ENCODE data around the gene DSE.

Gene DSE

DNA sequence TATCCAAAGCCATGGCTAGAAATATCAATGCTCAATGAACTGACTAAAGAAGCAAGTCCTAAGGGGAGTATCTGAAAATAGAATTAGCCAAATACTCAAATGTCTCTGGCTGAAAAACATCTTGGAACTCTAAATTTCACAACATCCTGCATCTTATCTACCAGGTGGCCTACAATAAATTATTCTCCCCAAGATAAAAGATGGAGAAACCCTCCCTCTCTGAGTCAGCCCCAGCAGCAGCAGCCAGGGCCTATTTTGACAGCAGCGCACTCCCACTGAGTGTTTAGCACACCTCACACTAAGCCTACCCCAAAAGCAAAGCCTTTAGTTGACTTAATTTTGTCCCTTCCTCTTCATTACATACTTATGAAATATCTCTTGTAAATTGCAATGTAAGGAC, 96.3 kb downstream of the DSE start:
- no peak for DNase-seq
- Mint-ChIP-seq H3K4me1 (peaks cover 10% of the 10 kb centered on the region), H3K36me3 (ENCODE audit: low read depth) (no peaks in the 10 kb centered on the region), H3K27ac (no peak overlapping the region), H3K4me3 (no peak overlapping the region), H3K9me3 (no peaks in the 10 kb centered on the region), H3K27me3 (ENCODE audit: low read depth, poor library complexity) (peaks cover 38% of the 10 kb centered on the region)
- TF ChIP-seq CTCF (IDR thresholded peaks at IDR 0.05), result no peak

- Mint-ChIP-seq H3K36me3 (ENCODE audit: low read depth) (no peaks in the 10 kb centered on the region), H3K4me1 (peaks cover 11% of the 10 kb centered on the region), H3K27me3 (ENCODE audit: low read depth, poor library complexity) (peaks cover 38% of the 10 kb centered on the region), H3K9me3 (no peaks in the 10 kb centered on the region), H3K27ac (no peak overlapping the region), H3K4me3 (no peak overlapping the region)
- no peak for DNase-seq
- no peak for TF ChIP-seq CTCF (IDR thresholded peaks at IDR 0.05)
These were observed 96.8 kb downstream of the DSE start for GRCh38 chr6:116467514-116467913.

GRCh38 chr6:116468293-116468692, 97.5 kb downstream of the DSE start:
- peaks cover 7% of the 10 kb centered on the region for H3K4me1 Mint-ChIP-seq
- no peak overlapping the region for H3K4me3 Mint-ChIP-seq
- no peaks in the 10 kb centered on the region for H3K36me3 Mint-ChIP-seq (ENCODE audit: low read depth)
- no peaks in the 10 kb centered on the region for H3K9me3 Mint-ChIP-seq
- H3K27ac Mint-ChIP-seq, result no peak overlapping the region
- TF ChIP-seq CTCF (IDR thresholded peaks at IDR 0.05), result no peak
- peaks cover 33% of the 10 kb centered on the region for H3K27me3 Mint-ChIP-seq (ENCODE audit: low read depth, poor library complexity)
- no peak for DNase-seq

- Mint-ChIP-seq H3K4me1 (peaks cover 6% of the 10 kb centered on the region), H3K36me3 (ENCODE audit: low read depth) (no peaks in the 10 kb centered on the region), H3K9me3 (no peaks in the 10 kb centered on the region), H3K4me3 (no peak overlapping the region), H3K27ac (no peak overlapping the region), H3K27me3 (ENCODE audit: low read depth, poor library complexity) (peaks cover 17% of the 10 kb centered on the region)
- no peak for TF ChIP-seq CTCF (IDR thresholded peaks at IDR 0.05)
- DNase-seq, result no peak
These were observed 100.8 kb downstream of the DSE start for GRCh38 chr6:116471531-116471930.

GRCh38 chr6:116472706-116473105, 102.0 kb downstream of the DSE start:
- Mint-ChIP-seq H3K4me1 (peaks cover 6% of the 10 kb centered on the region), H3K36me3 (ENCODE audit: low read depth) (no peaks in the 10 kb centered on the region), H3K27ac (no peak overlapping the region), H3K27me3 (ENCODE audit: low read depth, poor library complexity) (peaks cover 8% of the 10 kb centered on the region), H3K9me3 (no peaks in the 10 kb centered on the region), H3K4me3 (no peak overlapping the region)
- DNase-seq, result no peak
- TF ChIP-seq CTCF (IDR thresholded peaks at IDR 0.05), result no peak

DNA sequence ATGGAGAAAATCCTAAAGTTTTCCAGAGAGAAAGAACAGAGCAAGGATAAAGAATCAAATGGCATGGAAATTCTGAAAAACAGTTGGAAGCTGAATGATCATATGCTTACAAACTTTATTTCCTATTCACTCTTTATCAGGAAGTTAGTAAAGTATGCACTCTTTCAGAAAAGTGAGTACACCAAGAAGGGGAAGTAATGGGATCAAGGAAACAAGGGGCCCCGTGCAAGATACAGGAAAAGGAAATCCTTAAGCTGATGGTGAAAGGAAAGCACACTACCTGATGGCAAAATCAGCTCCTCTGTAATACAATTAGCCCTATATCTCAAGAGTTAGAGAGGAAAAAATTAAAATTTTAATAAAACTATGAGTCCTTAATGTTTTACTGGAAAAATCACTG, 104.4 kb downstream of the DSE start:
- Mint-ChIP-seq H3K4me3 (no peak overlapping the region), H3K36me3 (ENCODE audit: low read depth) (no peaks in the 10 kb centered on the region), H3K4me1 (peaks cover 6% of the 10 kb centered on the region), H3K27ac (no peak overlapping the region), H3K9me3 (no peaks in the 10 kb centered on the region), H3K27me3 (ENCODE audit: low read depth, poor library complexity) (peaks cover 6% of the 10 kb centered on the region)
- no peak for DNase-seq
- TF ChIP-seq CTCF (IDR thresholded peaks at IDR 0.05), result no peak
